NCI-H146 treated with DMSO at 0.1 percent for 48 hours (cell line): ENCODE data around the gene PDE6H.

Experiments
- DNase-seq: peaks from one replicate; lab custom pipeline; 2025; ENCODE audit not compliant: unreplicated experiment; lab: John Stamatoyannopoulos, UW

PDE6H gene

DNA sequence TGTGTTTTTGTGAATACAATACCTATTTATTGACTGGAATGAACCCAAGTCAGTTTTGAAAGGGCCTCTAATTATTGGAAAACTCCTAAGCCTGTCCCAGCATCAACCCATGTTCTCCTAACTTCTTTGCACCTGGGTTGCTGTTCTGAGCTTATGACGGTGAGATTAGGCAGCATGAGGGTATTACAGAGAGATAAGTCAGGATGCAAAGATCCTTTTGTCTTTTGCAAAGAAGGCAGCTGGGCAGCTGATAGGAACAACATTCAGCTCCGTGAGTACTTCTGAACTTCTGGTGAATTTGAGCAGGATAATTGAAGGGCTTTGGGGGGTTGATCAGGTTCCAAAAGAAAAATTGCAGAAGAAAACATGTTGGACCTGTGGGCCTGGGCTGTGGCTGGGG lies at the start of gene PDE6H:
PDE6H (plus strand) TSS at position 227 of the 400 bp plus-strand sequence. CDS start 4,971 bp downstream, outside the sequence.
- DNase-seq = no peak

DNA sequence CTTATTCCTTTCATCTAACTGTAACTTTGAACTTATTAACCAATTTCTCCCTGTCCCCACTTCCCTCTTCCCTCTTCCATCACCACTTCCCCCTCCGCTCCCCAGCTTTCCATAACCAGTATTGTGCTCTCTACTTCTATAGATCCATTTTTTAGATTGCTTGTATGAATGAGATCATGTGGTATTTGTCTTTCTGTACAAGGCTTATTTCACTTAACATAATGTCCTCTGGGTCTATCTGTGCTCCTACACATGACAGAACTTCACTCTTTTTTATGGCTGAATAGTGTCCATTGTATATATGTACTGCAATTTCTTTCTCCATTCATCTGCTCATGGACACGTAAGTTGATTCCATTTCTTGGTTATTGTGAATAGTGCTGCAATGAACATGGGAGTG lies 48.9 kb upstream of the PDE6H start:
- DNase-seq = no peak

GRCh38 chr12:14924541-14924940 lies 48.3 kb upstream of the PDE6H start:
- no peak for DNase-seq

DNA sequence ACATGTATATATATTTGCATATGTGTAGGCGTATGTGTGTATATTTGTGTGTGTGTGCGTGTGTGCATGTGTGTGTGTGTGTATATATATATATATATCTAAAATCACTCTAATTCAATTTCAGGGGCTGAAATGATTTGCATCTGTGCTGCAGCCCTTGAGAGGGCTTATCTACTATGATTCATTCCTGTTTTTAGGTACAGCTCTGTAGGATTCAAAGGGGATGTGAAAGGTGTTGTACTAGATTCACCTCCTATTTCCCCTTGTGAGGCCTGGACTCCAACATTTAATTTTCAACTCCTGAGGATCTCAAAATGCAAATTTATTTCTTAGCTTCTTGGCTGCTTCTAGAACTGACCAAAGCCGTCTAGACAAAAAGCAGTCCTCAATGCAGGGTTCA lies 45.6 kb upstream of the PDE6H start:
- DNase-seq = no peak

DNA sequence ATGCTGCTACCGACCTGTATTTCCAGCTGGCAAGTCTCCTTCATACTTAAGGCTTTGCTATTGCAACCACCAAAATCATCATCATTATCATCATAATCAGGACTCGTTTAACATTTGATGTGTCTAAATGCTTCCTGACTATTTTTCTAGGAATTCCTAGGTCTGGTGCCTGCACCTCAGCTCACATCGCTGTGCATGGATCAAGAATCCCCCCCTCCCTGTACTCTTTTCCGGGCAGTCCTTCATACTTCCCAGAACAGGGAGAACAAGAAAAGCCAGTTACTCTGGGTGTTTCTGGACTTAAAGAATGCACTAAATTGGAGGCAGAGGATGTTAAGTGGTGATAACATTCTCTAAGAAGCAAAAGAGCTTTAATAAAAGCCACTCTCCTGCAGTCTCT lies 43.9 kb upstream of the PDE6H start:
- DNase-seq = no peak

DNA sequence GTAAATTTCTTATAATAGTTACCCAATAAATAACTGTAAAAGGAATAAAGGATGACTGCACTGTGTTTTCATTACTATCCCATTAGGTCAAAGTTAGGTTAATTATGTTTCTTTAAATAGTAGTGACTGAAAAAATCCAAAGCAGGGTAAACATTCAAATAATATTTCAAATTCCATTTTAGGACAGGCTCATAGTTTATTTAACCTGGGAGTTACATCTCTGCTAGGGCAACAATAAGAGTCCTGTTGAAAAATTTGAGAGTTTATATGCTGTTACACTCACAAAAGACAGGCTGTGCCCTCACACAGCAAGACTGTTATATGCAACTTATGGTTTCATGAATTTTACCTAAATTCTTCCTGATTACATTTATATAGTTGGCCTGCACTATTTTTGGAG lies 42.5 kb upstream of the PDE6H start:
- no peak for DNase-seq

DNA sequence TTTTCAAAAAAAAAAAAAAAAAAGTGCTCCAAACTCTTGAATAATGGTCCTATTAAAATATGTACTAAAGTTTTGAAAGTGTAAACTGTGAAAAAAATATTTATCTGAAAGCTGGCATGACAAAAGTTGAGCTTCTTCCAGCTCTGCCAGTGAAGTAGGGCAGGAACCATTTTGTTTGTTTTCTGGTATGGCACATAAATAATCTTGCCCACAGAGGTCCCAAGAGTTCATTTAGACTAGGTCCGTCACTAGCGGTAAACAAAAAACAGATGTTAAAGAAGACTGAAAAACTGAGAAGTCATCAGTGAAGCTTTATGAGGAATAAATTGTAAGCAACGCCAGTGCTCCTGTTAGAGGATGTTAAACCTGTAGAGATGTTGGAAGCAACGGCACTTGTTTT lies 41.5 kb upstream of the PDE6H start:
- no peak for DNase-seq

DNA sequence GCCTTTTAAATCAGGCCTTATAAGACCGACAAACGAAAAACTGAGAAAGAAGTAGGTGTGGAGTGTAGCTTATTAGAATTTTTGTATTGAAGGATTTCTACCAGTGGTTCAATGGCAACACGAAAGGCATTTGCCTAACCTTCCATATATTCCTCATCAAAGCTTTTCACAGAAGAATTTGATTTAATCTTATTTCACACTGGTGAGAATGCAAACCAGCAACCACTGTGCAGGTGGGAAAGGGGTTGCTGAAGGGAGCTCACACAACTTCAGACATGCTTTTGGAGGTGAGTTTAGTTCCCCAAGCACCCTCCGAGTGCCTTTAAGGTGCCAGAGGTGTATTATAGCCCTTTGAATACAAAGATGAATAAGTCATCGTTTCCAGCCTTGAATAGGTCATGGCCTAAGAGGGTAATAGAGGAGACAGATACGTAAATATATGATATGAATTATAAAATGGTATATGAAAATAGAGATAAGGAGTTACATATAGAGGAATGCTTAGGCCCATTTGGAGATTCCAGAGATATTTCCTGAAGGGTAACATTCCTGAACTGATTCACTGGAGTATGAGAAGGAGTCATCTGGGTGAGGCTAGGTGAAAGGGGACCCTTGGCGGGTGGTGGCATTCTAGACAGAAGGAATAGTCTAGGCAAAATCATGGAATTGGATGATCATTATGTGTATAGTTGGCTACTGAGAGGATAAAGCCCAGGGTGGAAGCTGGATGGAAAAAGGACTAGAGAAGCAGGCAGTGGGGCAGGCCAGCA lies 40.9 kb upstream of the PDE6H start:
- no peak for DNase-seq

DNA sequence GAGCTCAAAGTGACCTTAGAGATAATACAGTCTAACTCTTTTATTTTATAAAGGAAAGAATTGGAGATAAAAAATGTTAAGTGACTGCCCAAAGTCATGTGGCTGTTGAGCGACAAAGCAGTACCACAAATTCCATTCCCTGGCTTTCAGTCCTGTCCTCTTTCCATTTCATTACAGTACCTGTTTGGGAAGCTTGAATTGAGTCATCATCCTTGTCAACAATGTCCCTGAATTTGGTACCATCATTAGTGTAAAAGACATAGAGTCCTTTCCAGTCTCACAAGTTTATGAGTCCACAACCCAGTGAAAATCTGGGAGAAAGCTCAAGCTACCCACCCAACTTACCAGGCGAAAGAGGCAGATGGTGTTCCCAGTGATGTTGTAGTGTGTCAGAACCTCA lies 38.3 kb upstream of the PDE6H start:
- DNase-seq = no peak

GRCh38 chr12:14935031-14935430 lies 37.8 kb upstream of the PDE6H start:
- DNase-seq = no peak

DNA sequence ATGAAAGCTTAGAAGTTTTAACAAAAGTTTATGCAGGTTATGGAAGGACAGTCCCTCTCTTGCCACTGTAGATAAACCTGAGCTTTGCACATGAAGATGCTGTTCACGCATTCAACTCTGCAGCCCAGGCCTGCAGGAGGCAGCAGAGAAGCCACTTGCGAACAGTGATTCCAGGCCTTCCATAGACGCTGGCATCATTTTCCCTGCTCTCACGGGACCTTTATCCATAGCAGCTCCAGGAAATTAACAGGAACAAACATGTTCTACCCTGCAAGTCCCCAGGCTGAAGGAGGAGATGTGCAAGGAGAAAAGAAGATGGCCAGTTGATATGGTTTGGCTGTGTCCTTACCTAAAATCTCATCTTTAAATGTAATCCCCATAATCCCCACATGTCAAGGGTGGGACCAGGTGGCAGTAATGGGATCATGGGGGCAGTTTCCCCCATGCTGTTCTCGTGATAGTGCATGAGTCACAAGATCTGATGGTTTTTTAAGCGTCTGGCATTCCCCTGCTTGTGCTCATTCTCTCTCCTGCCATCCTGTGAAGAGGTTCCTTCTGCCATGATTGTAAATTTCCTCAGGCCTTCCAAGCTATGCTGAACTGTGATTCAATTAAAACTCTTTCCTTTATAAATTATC lies 36.5 kb upstream of the PDE6H start:
- DNase-seq = no peak

GRCh38 chr12:14937014-14937413 lies 35.8 kb upstream of the PDE6H start:
- DNase-seq = no peak

DNA sequence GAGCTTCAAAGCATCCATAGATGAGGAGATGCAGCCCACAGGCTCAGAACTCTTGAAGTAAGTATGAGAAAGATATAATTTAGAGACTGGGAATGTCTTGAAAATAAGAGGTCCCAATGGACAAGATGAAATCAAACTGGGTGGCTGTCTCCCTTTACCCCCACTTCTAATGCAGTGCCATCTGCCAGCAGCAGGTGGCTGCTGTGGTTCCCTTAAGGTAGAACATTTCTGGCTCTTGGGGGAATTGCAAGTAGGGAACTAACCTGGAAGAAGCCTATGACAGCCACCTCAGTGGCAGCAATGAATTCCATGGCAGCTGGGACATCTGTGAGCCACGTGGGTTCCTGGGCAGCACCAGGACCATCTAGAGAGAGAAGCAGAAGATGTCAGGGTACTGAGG lies 35.2 kb upstream of the PDE6H start:
- DNase-seq = no peak

GRCh38 chr12:14938301-14938700 lies 34.5 kb upstream of the PDE6H start, which contains the start of gene ERP27:
Gene ERP27, minus strand, starts transcription at chr12:14938537. Its CDS starts 29 bp downstream, at chr12:14938508.
- DNase-seq = no peak

- DNase-seq = no peak
Observed at GRCh38 chr12:14941369-14941768, 31.5 kb upstream of the PDE6H start.

- DNase-seq = no peak
Observed at GRCh38 chr12:14942196-14942931, 30.5 kb upstream of the PDE6H start.

DNA sequence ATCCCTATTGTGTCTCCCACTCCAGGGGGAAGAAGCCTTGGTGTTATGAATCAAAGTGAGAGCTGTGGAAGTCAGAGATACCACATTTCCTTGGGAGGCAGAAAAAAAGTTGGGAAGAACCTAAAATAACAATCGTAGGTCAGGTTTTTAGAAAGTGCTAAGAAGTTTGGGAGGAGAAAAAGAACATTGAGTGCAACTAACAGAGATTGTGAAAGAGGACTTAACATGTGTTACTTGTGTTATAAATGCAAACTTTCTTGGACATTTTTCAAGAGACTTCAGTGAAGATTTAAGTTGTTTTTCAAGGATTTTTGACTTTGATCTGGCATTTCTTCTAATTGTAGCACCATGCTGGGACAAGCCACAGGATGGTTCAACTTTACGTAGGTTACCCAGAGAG lies 26.7 kb upstream of the PDE6H start:
- DNase-seq = no peak

DNA sequence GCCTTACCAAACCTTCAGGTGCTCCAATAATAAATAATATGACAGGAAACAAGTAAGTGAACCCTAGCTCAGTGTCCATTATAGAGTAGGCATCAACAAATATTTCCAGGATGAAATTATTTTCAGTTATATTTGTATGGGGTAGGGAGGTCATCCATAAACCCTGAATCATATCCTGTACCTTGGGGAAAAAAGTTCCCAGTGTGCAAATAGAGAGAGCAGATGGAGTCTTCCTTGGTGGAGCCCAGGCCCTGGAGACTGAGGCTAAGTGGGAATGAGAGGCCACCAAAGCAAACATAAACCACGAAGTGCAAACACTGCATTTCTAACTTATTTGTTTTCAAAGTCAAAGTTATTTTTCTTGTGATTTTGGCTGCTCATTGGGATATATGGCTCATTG lies 26.0 kb upstream of the PDE6H start:
- DNase-seq = no peak

DNA sequence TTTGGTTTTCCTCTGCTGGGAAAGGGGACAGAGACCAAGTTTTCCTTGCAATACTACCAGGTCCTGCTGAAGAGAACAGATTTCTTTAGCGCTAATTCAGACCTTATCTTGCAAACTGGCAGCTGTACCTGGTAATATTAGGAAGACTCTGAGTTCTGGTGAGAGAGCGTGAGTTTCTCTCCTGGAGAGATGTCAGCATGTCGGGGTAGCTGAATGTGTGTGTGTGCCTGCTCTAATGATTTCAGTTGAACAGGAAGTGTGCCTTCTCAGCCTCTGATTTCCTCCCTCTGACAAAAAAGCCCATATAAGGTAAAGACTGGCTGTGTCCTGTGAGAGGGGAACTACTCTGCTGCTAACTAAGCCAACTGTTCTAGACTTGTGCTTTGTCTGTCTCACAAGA lies 24.2 kb upstream of the PDE6H start:
- no peak for DNase-seq

DNA sequence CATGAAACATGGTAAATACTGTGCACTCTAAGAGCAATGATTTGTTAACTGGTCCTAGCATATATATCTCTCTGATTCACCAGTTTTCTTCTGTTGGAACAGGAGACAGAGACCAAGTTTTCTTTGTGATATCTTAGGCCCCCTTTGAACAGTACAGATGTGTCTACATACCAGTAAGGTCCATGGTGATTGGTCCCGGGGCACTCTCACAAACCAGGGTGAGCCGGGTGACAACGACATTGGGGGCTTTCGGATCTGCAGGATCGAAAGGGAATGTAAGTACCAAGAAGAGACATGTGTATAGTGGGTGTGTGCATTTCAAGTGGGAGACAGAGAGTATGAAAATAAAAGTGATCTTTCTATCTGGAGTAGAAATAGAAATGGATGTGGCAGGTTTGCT lies 23.2 kb upstream of the PDE6H start:
- DNase-seq = no peak

DNA sequence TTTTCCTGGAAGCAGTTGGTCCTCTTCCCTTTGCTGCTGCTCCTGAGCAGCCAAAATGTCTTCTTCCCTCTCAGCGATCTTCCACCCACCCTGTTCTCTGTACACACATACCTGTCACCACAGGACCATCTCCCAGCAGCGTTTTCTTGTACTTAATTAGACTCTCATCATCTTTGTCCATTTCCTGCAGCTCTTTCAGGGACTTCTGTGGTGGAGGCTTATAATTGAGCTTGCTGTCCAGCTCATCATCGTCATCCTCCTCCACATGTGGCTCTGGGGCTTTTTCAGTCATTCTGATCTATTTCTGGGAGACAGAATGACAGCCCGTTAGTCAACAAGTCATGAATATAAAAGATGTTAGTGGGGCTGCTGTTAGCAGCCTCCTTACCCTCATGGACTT lies 22.4 kb upstream of the PDE6H start:
- no peak for DNase-seq
